Measurements from ENCODE around the gene SRRM3.
"Not testable (repeated sequence)": the region's sequence is repeated elsewhere in the genome, so short reads cannot be mapped to it uniquely, and the experiment has no call there.

Gene SRRM3

DNA sequence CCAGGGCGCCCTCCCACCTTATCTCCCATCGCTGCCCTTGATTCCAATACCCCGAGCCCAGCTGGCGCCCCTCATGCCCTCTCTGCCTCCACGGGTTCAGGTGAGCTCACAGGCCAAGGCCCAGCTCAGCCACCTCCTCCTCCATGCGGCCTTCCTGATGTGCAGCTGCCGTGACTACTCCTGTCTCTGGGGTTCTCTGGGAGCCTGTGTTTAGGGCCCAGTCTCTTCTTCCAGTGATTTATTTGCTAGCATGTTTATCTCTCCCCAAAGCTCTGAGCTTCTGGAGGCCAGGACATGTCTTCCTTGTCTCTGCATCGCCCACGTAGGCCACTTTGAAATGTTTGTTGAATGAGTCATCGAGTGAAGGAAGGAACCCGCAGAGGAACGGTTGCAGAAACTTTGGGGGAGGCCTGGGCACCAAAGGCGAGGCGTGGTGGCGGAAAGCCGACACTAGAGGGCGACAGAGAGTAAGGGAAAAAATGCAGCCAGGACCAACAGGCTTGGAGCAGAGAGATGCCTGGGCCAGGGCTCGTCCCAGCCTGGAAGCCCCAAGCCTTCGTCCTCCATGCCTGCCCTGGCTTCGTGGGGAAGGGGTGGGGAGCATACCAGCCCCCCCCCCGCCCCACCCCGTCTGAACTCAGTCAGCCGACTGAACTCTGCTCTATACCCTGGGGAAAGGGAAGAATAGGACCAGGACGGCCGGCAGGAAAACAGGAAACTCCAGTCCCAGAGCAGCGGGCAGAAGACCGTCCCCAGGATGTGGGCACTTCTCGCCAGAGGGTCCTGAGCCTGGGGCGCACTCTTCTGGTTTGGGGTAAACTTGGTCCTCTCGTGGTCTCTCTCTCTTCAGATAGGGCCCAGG is 89.9 kb downstream of the SRRM3 start:
- peak; percentile 92 for ATAC-seq

DNA sequence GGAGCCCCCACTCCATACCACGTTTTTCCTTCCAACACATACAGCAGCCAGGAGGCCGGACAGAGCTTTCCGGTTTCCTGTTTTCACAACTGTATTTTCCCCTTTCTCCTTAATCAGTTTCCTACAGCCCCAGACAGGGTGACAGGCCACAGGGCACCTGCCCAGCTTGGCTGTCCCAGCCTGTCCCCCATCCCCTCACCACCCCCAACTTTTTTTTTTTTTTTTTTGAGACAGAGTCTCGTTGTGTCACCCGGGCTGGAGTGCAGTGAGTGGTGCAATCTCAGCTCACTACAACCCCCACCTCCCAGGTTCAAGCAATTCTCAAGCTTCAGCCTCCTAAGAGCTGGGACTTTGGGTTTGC is 90.5 kb downstream of the SRRM3 start:
- DNase-seq = no peak
- peak; percentile 20 for ATAC-seq

More for the DNA sequence above, 89.9 kb downstream of the SRRM3 start:
- DNase-seq = peak; percentile 92

DNA sequence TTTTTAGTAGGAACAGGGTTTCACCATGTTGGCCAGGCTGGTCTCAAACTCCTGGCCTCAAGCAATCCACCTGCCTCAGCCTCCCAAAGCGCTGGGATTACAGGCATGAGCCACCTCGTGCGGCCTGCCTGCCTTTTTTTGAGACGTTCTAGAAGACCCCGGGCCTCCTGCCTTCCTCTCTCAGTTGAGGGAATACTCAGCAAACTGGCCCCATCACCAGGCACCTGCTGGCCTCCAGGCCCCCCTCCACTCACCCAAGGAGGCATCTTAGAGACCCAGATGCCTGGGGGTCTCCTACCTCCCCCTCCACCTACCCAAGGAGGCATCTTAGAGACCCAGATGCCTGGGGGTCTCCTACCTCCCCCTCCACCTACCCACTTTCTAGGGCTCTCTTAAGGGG is 91.2 kb downstream of the SRRM3 start:
- ATAC-seq, DNase-seq: not testable (repeated sequence)

DNA sequence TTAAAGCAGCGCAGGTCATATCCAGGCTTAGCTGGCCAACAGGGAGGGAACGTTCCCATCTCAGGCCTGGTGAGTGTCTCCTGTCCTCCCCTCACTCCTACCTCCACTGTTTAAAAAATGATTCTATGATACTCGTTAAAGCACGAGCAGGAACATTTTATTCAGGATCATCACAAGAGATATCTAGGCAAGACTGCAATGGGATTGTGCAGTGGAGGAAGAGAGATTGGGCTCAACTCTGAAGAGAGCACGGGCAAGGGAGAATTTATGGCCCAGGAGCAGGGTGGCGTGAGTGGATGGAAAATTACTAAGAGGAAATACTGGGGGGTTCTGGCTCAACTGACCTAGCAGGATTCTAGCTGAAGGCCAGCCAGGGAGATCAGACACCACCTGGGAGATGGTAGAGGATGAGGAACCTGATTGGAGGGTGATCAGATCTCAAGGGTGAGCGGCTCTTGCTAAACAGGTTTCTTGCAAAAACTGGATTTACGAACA is 91.8 kb downstream of the SRRM3 start:
- no peak for ATAC-seq
- DNase-seq = no peak

DNA sequence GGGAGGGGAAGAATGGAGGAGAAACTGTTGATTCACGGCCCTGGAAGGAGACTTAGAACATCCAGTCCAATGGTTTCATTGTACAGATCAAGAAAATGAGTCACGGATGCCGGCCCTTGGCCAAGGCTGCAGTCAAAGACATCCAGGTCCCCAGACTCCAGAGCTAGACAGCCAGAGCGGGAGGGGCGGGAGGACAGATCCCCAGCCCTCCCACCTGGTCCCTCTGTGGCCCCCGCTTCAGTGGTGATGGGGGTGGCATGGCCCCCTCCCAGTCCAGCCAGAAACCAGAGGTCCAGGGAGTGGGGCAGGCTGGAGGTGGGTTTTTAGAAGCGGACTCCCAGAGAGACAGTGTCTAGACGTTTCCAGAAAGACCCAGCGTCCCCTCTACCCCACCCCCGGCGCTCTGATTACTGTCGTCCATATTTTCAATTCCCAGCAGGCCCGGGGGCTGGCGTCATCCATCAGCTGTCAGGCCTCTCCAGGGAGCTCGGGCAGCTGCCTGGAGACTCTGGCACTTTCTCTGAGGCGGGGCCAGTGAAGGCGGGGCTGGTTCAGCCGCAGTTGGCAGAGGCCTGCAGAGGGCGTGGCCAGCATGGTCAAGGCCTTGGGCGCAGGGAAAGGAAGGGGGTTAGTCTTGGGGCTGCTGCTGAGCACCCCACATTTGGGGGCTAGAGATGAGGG is 92.8 kb downstream of the SRRM3 start:
- ATAC-seq (no peak), DNase-seq (no peak)

DNA sequence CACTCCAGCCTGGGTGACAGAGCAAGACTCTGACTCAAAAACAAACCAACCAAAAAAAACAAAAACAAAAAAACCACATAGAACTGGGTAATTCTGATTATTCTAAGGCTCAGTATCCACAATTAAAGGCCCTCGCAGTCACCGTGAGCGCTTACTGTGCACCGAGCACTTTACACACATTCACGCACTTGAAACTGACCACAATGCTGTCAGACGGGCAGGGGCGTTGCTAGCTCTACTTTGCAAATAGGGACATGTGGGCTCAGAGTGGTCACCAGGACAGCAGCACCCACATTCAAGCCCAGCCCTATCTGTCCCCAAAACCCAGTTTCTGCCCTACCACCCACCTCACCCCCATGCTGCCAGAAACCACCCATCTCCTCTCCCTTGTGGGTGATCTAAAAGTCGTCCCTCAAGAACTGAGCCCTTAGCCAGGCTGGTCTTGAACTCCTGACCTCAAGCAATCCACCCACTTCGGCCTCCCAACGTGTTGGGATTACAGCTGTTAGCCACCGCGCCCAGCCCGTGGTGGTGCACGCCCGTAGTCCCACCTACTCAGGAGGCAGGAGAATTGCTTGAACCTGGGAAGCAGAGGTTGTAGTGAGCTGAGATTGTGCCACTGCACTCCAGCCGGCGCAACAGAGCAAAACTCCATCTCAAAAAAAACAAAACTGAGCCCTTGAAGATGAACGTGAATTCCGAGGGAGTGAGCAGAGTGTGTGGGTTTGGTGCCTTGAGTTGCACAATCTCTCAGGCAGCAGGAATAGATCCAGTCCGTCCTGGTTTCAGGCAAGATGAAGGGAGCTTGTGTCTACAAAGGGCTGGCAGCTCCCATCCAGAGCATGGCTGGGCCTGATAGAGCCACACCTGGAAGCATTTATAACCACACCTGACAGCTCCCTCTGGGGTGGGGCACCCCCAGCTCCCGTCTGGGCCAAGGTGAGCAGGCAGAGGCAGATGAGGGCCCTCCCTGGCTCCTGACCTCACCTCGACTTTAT is 95.3 kb downstream of the SRRM3 start:
- no peak for ATAC-seq

DNA sequence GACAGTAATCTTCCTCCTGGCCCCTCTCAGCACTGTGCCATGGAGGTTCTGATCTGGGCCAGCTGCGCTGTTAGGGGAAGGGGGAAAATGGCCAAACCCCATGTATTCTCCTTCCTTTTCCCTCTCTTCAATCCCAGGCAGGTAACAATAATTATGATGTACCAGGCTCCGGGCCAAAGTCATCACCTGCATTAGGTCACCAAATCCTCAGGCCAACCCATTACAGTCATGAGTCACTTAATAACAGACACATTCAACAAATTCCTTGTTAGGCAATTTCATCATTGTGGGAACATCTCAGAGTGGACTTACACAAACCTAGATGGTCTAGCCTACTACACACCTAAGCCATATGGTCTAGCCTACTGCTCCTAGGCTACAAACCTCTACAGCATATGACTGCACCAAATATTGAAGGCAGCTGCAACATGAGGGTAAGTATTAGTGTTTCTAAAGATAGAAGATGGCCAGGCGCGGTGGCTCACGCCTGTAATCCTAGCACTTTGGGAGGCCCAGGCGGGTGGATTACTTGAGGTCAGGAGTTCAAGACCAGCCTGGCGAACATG is 98.6 kb downstream of the SRRM3 start:
- ATAC-seq = no peak
- DNase-seq = no peak

More for the DNA sequence above, 95.3 kb downstream of the SRRM3 start:
- DNase-seq = no peak

DNA sequence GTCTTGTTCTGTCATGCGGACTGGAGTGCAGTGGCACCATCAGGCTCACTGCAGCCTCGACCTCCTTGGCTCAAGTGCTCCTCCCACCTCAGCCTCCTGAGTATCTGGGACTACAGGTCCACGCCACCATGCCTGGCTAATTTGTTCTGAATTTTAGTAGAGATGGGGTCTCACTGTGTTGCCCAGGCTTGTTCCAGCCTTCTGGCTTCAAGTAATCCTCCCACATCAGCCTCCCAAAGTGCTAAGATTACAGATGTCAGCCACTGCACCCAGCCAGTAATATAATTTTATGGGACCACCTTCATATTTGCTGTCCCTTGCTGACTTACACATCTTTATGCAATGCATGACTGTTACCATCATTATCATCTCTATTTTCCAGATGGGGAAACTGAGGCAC is 99.3 kb downstream of the SRRM3 start:
- DNase-seq (no peak), ATAC-seq (no peak)

DNA sequence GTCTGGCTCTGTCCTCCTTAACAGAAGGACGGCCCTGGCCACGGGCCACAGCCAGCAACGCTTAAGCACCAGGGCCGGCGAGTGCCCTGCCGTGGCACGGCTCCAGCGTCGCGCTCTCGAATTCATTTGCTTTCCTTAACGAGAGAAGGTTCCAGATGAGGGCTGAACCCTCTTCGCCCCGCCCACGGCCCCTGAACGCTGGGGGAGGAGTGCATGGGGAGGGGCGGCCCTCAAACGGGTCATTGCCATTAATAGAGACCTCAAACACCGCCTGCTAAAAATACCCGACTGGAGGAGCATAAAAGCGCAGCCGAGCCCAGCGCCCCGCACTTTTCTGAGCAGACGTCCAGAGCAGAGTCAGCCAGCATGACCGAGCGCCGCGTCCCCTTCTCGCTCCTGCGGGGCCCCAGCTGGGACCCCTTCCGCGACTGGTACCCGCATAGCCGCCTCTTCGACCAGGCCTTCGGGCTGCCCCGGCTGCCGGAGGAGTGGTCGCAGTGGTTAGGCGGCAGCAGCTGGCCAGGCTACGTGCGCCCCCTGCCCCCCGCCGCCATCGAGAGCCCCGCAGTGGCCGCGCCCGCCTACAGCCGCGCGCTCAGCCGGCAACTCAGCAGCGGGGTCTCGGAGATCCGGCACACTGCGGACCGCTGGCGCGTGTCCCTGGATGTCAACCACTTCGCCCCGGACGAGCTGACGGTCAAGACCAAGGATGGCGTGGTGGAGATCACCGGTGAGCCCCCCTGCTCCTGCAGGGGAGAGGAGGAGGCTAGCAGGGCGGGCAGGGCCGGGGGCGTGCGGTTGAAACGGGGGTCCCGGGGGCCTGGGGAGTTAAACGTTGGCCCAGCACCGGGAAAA is 100.9 kb downstream of the SRRM3 start, which contains the start of gene HSPB1:
Gene HSPB1, plus strand, starts transcription at position 327 of the 855 bp plus-strand sequence. Its CDS starts 40 bp downstream, at position 367.
- peak; percentile 57 for DNase-seq
- peak; percentile 11 for ATAC-seq

DNA sequence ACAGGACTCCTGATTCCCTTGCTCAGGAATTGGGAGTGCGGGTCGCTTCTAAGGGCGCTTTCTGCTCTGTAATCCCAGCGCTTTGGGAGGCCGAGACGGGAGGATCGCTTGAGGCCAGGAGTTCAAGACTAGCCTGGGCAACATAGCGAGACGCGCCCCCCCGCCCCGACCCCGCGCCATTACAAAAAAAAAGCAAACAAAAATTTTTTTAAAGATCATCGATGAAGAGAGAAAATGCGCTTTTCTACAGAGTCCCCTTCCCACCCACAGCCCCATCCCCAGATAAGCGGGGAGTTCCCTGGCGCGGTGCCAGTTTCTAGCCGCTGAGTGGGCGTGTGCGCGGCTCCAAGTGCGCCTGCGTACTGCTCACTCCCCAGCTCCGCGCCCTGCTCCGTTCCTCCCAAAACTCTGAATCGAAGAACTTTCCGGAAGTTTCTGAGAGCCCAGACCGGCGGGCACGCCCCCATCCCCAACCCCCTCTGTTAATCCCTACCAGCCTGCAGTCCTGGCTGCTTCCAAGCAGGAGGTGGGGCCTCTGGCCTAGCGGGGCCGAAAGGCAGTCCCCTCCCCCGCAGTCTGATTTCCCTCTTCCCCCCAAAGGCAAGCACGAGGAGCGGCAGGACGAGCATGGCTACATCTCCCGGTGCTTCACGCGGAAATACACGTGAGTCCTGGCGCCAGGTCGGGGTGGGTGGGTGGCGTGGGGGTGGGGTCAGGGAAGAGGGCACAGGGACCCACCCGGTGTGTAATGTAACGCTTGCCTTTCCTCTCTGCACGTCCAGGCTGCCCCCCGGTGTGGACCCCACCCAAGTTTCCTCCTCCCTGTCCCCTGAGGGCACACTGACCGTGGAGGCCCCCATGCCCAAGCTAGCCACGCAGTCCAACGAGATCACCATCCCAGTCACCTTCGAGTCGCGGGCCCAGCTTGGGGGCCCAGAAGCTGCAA is 101.8 kb downstream of the SRRM3 start:
- ATAC-seq = peak; percentile 60
- peak; percentile 80 for DNase-seq

DNA sequence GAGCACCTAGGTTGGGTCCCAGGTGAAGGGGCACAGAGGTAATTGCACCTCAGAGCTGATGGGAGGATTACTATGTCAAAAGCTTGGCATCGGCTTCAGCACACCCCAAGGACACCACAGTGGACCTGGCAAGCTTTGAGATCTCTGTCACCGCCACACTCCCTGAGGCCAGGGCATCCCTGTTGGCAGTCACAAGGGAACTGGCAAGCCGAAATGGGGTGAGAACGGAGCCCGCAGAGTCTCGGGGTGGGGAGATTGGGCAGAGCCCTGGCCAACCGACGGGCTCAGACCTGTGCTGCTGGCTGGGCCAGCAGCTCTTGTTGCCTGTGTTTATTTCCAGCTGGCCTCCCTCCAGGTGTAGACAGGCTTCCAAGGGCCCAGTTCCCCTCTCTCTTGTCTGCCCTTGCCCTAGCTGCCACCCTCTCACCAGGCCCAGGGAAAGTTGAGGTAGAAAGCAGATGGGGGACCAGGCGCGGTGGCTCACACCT is 103.2 kb downstream of the SRRM3 start:
- no peak for ATAC-seq
- no peak for DNase-seq

DNA sequence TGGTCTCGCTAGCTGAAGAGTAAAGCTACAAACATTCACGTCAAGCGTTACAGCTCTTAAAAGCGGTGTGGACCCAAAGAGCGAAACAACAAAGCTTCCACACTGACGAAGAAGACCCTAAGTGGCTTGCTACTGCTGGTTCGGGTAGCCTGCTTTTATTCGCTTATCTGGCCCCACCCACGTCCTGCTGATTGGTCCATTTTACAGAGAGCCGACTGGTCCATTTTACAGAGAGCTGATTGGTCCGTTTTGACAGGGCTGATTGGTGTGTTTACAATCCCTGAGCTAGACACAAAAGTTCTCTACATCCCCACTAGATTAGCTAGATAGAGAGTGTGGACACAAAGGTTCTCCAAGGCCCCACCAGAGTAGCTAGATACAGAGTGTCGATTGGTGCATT is 107.2 kb downstream of the SRRM3 start:
- not testable (repeated sequence) for ATAC-seq, DNase-seq

DNA sequence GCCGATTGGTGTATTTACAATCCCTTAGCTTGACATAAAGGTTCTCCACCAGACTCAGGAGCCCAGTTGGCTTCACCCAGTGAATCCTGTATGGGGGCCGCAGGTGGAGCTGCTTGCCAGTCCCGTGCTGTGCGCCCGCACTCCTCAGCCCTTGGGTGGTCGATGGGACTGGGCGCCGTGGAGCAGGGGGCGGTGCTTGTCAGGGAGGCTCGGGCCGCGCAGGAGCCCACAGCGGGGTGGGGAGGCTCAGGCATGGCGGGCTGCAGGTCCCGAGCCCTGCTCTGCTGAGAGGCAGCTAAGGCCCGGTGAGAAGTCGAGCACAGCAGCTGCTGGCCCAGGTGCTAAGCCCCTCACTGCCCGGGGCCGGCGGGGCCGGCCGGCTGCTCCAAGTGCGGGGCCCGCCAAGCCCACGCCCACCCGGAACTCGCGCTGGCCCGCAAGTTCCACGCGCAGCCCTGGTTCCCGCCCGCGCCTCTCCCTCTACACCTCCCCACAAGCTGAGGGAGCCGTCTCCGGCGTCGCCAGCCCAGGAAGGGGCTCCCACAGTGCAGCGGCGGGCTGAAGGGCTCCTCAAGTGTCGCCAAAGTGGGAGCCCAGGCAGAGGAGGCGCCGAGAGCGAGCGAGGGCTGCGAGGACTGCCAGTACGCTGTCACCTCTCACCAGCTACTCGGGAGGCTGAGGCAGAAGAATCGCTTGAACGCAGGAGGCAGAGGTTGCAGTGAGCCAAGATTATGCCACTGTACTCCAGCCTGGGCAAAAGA is 107.8 kb downstream of the SRRM3 start:
- not testable (repeated sequence) for ATAC-seq, DNase-seq

DNA sequence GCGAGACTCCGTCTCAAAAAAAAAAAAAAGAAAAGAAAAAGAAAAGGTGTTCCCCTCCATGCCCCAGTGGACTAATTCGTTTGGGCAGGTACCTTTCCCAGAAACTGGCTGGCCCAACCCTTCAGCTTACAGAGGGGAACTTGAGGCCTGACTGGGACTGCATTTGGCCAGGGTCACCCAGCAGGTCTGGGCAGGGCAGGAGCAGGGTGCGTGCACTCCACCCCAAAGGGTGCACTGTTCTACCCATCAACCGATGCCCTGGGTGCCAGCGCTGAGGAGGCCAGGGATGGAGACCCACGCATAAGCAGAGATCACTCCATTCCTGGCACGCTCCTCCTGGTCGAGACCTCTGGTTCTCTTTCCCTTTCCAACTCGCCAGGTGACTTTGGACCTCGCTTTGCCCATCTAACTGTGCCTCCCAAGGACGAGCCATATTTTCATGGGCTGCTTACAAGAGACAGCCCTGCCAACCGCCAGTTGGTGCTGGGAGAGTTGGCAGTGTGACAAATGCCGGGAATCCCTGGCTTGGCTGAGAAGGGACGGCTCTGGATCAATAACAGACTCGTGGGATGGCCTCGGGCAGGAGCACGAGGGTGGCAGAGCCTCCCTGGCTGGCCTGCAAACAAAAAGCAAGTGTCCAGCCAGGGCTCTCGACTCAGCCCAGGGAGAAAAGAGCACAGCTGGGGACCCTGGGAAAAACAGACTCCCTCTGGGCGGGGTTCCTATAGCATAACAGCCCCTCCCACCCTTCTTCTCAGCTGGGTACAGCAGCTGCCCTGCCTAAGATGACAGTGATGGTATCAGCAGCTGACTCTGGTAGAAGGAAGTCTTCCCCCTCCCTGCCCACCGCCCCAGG is 108.6 kb downstream of the SRRM3 start:
- ATAC-seq (no peak), DNase-seq (no peak)

DNA sequence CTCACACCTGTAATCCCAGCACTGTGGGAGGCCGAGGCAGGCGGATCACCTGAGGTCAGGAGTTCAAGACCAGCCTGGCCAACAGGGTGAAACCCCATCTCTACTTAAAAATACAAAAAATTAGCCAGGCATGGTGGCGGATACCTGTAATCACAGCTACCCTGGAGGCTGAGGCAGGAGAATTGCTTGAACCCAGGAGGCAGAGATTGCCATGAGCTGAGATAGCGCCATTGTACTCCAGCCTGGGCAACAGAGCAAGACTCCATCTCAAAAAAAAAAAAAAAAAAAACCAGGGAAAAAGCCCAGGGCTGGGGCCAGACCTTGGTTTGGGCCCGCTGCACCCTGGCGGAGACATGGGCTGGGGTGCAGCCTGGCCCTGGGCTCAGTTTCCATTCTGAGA is 110.1 kb downstream of the SRRM3 start:
- not testable (repeated sequence) for DNase-seq, ATAC-seq

DNA sequence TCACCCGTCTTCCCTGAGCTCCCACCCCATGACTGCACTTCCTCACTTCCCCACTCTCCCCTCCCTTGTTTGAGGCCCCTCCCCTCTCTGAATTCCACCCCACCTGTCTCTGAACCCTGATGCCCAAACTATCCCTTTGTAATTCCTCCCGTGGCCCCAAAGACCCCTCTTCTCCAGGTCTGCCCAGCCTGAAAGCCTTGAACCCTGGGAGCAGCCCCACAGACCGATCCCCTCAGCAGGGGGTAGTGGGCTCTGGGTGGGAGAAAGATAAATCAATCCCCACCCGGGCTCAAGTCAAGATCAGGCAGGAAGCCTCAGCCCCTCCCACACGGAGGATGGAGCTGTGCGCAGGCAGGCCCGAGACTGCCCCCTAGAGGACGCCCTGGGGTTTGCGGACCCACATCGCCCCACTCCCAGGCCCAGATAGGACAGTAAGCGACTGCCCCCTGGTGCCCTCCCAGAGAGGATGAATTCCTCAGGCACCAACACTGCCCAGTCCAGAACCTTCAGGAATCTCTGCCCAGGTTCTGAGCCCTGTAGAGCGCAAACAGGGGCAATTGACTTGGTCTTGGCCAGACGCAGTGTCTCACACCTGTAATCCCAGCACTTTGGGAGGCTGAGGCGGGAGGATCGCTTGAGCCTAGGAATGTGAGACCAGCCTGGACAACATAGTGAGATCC is 112.5 kb downstream of the SRRM3 start:
- DNase-seq (peak; percentile 99), ATAC-seq (peak; percentile 67)

DNA sequence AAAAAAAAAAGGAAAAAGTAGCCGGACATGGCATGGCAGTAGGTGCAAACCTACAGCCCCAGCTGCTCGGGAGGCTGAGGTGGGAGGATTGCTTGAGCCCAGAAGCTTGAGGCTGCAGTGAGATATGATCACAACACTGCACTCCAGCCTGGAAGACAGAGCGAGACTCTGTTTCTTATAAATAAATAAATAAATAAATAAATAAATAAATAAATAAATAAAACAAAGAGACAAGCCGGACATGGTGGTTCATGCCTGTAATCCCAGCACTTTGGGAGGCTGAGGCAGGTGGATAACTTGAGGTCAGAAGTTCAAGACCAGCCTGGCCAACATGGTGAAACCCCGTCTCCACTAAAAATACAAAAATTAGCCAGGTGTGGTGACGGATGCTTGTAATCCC is 113.0 kb downstream of the SRRM3 start:
- DNase-seq, ATAC-seq: not testable (repeated sequence)
